Upper lobe of right lung (tissue), 1 donor: ENCODE results near the gene SUPV3L1. TPM values are rescaled to one million over a fixed set of nuclear protein-coding genes. Genes with fewer than 3 reads are reported as not detected.

ENCODE experiments used
- ATAC-seq: fragments of 200-7000 bp; cut with Tn5 transposase; one replicate; pipeline ENCODE4 v1.9.1; 2020; ENCODE audit warnings: mild to moderate bottlenecking, moderate library complexity
- DNase-seq: peaks from one replicate; pipeline ENCODE4 v3.0.0-alpha.2; 2020
- H3K27ac ChIP-seq: fragments of 200-600 bp; one replicate; pipeline ENCODE4 v1.8.0; 2022
- H3K27me3 ChIP-seq: fragments of 200-600 bp; one replicate; pipeline ENCODE4 v1.8.0; 2022; ENCODE audit warnings: mild to moderate bottlenecking
- H3K36me3 ChIP-seq: fragments of 200-600 bp; one replicate; pipeline ENCODE4 v1.8.0; 2022
- H3K4me1 ChIP-seq: fragments of 200-600 bp; one replicate; pipeline ENCODE4 v1.8.0; 2022
- H3K4me3 ChIP-seq: fragments of 200-600 bp; one replicate; pipeline ENCODE4 v1.8.0; 2022; ENCODE audit warnings: mild to moderate bottlenecking
- H3K9me3 ChIP-seq: fragments of 200-600 bp; one replicate; pipeline ENCODE4 v1.8.0; 2022
- CTCF ChIP-seq: fragments of 200-600 bp; IDR thresholded peaks from one replicate; pipeline ENCODE4 v1.8.0; 2022; ENCODE audit warnings: antibody characterized with exemption
- intact Hi-C: fragments of 100-400 bp; cut with DNase I; formaldehyde crosslinking; loops from one replicate; pipeline ENCODE4 v1.11.0; 2022
- total RNA-seq: library from RNA; stranded (reverse); fragmentation: NEBNext Ultra II Directional; extraction: Animal tissue kit (Norgen Biotek cat#: 25700); gene quantifications from one replicate; pipeline ENCODE4 v1.2.1, GENCODE V29; 2021
- donor health status: DM: no; HTN: yes; CAD: no; lungs with severe emphysema.

The SUPV3L1 gene
- total RNA-seq, 1 donor from 2014 or later, result 21.0 TPM

GRCh38 chr10:69241575-69241974, 61.5 kb downstream of the SUPV3L1 start:
- H3K36me3 ChIP-seq, result no peaks in the 10 kb centered on the region
- H3K4me3 ChIP-seq, result no peak overlapping the region
- H3K9me3 ChIP-seq, result no peaks in the 10 kb centered on the region
- no peak for ATAC-seq
- no peak for TF ChIP-seq CTCF
- peaks cover 4% of the 10 kb centered on the region for H3K4me1 ChIP-seq
- intact Hi-C loops, result no loop called here
- DNase-seq, result no peak
- H3K27ac ChIP-seq, result no peak overlapping the region
- H3K27me3 ChIP-seq, result no peaks in the 10 kb centered on the region

DNA sequence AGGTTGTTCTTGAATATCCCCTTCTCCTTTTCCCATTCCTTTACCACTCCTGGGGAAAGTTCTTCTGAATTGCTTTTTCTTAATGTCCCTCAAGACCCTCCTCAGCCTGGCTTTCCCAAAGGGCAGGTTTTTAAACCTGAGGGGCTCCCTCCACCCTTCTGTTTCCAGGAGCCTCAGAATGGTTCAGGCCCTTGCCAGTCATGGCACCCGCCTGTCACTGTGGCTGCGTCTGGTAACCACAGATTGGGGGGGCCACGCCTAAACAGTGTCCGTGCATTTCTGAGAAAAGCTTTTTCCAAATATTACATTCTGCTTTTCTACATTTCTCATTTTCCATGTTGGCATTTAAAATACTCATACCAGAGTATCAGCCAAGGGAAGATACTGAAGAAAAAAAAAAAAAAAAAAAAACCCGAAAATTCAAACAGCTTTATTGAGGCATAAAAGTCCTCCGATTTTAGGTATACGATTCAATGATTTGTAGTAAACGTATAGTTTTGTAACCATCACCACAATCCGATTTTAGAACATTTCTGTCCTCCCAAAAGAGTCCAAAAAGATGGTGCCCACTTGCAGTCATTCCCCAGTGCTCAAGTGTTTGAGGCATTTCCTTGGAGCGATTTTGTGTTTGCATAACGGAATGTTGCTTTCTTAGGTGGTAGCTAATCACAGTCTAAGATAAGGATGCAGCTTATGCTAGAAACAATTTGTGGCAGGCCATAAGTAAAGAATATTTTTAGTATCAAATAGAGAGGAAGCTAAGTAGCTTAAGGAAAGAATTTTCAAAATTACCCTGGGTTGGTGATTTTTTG, 62.2 kb downstream of the SUPV3L1 start:
- Histone ChIP-seq H3K4me1 (peaks cover 4% of the 10 kb centered on the region), H3K9me3 (no peaks in the 10 kb centered on the region), H3K27ac (no peak overlapping the region)

GRCh38 chr10:69242852-69243212, 62.8 kb downstream of the SUPV3L1 start:
- Histone ChIP-seq H3K27me3 (no peaks in the 10 kb centered on the region), H3K9me3 (no peaks in the 10 kb centered on the region), H3K27ac (no peak overlapping the region), H3K4me1 (peaks cover 4% of the 10 kb centered on the region), H3K4me3 (no peak overlapping the region), H3K36me3 (no peaks in the 10 kb centered on the region)
- intact Hi-C loops, result no loop called here
- DNase-seq (no peak), ATAC-seq (no peak)
- TF ChIP-seq CTCF, result no peak

More for the DNA sequence above, 62.2 kb downstream of the SUPV3L1 start:
- DNase-seq, result no peak
- Histone ChIP-seq H3K36me3 (no peaks in the 10 kb centered on the region), H3K27me3 (no peaks in the 10 kb centered on the region), H3K4me3 (no peak overlapping the region)
- no peak for ATAC-seq
- intact Hi-C loops, result no loop called here
- TF ChIP-seq CTCF, result no peak

DNA sequence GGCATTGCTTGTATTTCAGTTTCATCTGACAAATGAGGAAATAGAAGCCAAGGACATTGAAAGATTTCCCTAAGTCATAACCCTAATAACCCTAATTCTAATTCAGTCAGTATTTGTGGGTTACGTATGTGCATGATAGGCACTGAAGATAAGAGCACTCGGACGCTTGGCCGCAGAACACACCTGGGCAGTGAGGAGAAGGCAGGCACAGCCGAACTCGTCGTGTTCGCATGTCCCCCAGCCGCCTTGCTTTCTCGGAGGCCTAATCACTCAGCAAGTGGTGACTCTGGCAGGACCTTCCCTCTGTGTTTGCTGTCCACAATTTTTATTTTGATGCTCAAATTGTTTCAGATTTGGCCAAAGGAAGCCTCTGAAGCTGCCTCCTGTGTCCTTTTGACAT, 63.8 kb downstream of the SUPV3L1 start:
- Histone ChIP-seq H3K4me1 (peaks cover 4% of the 10 kb centered on the region), H3K27me3 (no peaks in the 10 kb centered on the region), H3K27ac (no peak overlapping the region), H3K4me3 (no peak overlapping the region), H3K9me3 (no peaks in the 10 kb centered on the region), H3K36me3 (no peaks in the 10 kb centered on the region)
- no peak for DNase-seq
- intact Hi-C loops, result no loop called here
- no peak for TF ChIP-seq CTCF
- no peak for ATAC-seq

- H3K36me3 ChIP-seq, result no peaks in the 10 kb centered on the region
- no peak for ATAC-seq
- no peaks in the 10 kb centered on the region for H3K4me1 ChIP-seq
- intact Hi-C loops, result no loop called here
- no peak for TF ChIP-seq CTCF
- H3K27ac ChIP-seq, result no peak overlapping the region
- H3K9me3 ChIP-seq, result no peaks in the 10 kb centered on the region
- no peak for DNase-seq
- H3K27me3 ChIP-seq, result no peaks in the 10 kb centered on the region
- no peak overlapping the region for H3K4me3 ChIP-seq
Measured at GRCh38 chr10:69246036-69246435, 66.0 kb downstream of the SUPV3L1 start.
